ENCODE measurements around the gene FBLN1. TPM values are rescaled to one million over a fixed set of nuclear protein-coding genes. Genes with fewer than 3 reads are reported as not detected.

Gene FBLN1
- total RNA-seq, 1 donor from 2014 or later, result 70.1 TPM

- intact Hi-C loops (cut with DNase I), result loop anchor here (5.0 kb wide), 1 partner anchor 64 kb away; no protein-coding TSS in a partner anchor
- DNase-seq (ENCODE audit: low spot score), result peak; percentile 59
Measured at GRCh38 chr22:45640941-45641621, 138.4 kb downstream of the FBLN1 start.

- no peak for DNase-seq (ENCODE audit: low spot score)
- intact Hi-C loops (cut with DNase I), result loop anchor here (5.0 kb wide), 1 partner anchor 66 kb away; no protein-coding TSS in a partner anchor
Measured at GRCh38 chr22:45642986-45643385, 140.3 kb downstream of the FBLN1 start.

- DNase-seq (ENCODE audit: low spot score), result no peak
- intact Hi-C loops (cut with DNase I), result loop anchor here (2.0 to 5.0 kb wide), 2 partner anchors 67 to 220 kb away; no protein-coding TSS in a partner anchor
Measured at GRCh38 chr22:45644714-45645113, 142.0 kb downstream of the FBLN1 start.

GRCh38 chr22:45645150-45645525 is 142.5 kb downstream of the FBLN1 start:
- intact Hi-C loops (cut with DNase I), result loop anchor here (2.0 kb wide), 1 partner anchor 220 kb away; no protein-coding TSS in a partner anchor
- DNase-seq (ENCODE audit: low spot score), result no peak

- intact Hi-C loops (cut with DNase I), result loop anchor here (2.0 kb wide), 1 partner anchor 219 kb away; no protein-coding TSS in a partner anchor
- peak; percentile 89 for DNase-seq (ENCODE audit: low spot score)
Measured at GRCh38 chr22:45645526-45646414, 143.1 kb downstream of the FBLN1 start.

GRCh38 chr22:45647532-45648225 is 145.0 kb downstream of the FBLN1 start:
- intact Hi-C loops (cut with DNase I), result no loop called here
- no peak for DNase-seq (ENCODE audit: low spot score)

GRCh38 chr22:45648301-45649117 is 145.8 kb downstream of the FBLN1 start:
- no peak for DNase-seq (ENCODE audit: low spot score)
- intact Hi-C loops (cut with DNase I), result no loop called here

GRCh38 chr22:45649809-45650208 is 147.1 kb downstream of the FBLN1 start:
- intact Hi-C loops (cut with DNase I), result no loop called here
- DNase-seq (ENCODE audit: low spot score), result no peak

GRCh38 chr22:45650721-45651120 is 148.0 kb downstream of the FBLN1 start:
- DNase-seq (ENCODE audit: low spot score), result no peak
- intact Hi-C loops (cut with DNase I), result no loop called here

Other genes with a start within 250 kb of the FBLN1 start
- 0.40 TPM for gene UPK3A, start 217.9 kb upstream of the FBLN1 start, total RNA-seq
- 15.6 TPM for gene FAM118A, start 192.9 kb upstream of the FBLN1 start, total RNA-seq
- not detected for gene SMC1B, start 89.3 kb upstream of the FBLN1 start, total RNA-seq
- gene RIBC2, start 89.2 kb upstream of the FBLN1 start, total RNA-seq, result not detected
- gene ATXN10, start 169.0 kb downstream of the FBLN1 start, total RNA-seq, result 156 TPM

All from cardiac septum (tissue), 1 donor.